SK-N-SH (cell line): Measurements from ENCODE around the gene DPYSL5. TPM values are rescaled to one million over a fixed set of nuclear protein-coding genes. Genes with fewer than 3 reads are reported as not detected.
"Not testable (repeated sequence)": the region's sequence is repeated elsewhere in the genome, so short reads cannot be mapped to it uniquely, and the experiment has no call there.

Experiments used
- CTCF ChIA-PET: fragments of 300-600, 350-600 bp; formaldehyde crosslinking; extraction: SDS; loops from one replicate; lab custom pipeline; 2021; lab: Yijun Ruan, JAX
- POLR2A ChIA-PET: fragments of 350-600 bp; sonication (Branson Sonifier 250); formaldehyde crosslinking; extraction: SDS; loops from one replicate; lab custom pipeline; 2020; ENCODE audit warnings: antibody characterized with exemption, inconsistent platforms; lab: Yijun Ruan, JAX
- DNase-seq: peaks from one replicate; pipeline ENCODE4 v3.0.0; 2012
- H2AFZ ChIP-seq: fragments of 200-600 bp; sonication (generic); 2 replicates; pipeline ENCODE4 v1.8.1; 2016; ENCODE audit warnings: antibody characterized with exemption, mild to moderate bottlenecking, low read depth
- H3F3A ChIP-seq: fragments of 200-600 bp; sonication (generic); replicated peaks from 2 replicates; pipeline ENCODE3; 2016; ENCODE audit warnings: antibody characterized with exemption, mild to moderate bottlenecking; ENCODE audit not compliant: insufficient read depth
- H3K27ac ChIP-seq, 2 experiments: fragments of 200-500 bp in 1 of 2; fragments of 200-600 bp in 1 of 2; sonication (Bioruptor generic) in 1 of 2; sonication (generic), shearing (Covaris generic) in 1 of 2; 2 replicates each; pipeline versions ENCODE4 v1.5.1 to v1.6.1; 2014 to 2016; ENCODE audit warnings: low read depth in 2 of 2, inconsistent platforms in 1 of 2, low read length in 1 of 2, mild to moderate bottlenecking in 1 of 2, mixed read lengths in 1 of 2
- H3K27me3 ChIP-seq: fragments of 200-600 bp; sonication (generic), shearing (Covaris generic); 2 replicates; pipeline ENCODE4 v1.6.1; 2016; ENCODE audit warnings: mixed run types; ENCODE audit not compliant: insufficient read depth
- H3K36me3 ChIP-seq, 2 experiments: fragments of 200-500 bp in 1 of 2; fragments of 200-600 bp in 1 of 2; sonication (Bioruptor generic) in 1 of 2; sonication (generic) in 1 of 2; replicated peaks in 1 of 2; 2 replicates each; pipeline versions ENCODE3 to v1.5.1; 2014 to 2016; ENCODE audit warnings: low read length in 1 of 2, mild to moderate bottlenecking in 1 of 2; ENCODE audit not compliant: insufficient read depth in 2 of 2, control insufficient read depth in 1 of 2
- H3K4me1 ChIP-seq, 2 experiments: fragments of 200-500 bp in 1 of 2; fragments of 200-600 bp in 1 of 2; sonication (Bioruptor generic) in 1 of 2; sonication (generic), shearing (Covaris generic) in 1 of 2; 2 replicates each; pipeline versions ENCODE4 v1.5.1 to v1.6.1; 2014 to 2016; ENCODE audit warnings: low read depth in 1 of 2, low read length in 1 of 2, mixed run types in 1 of 2; ENCODE audit not compliant: insufficient read depth in 2 of 2, control insufficient read depth in 1 of 2
- H3K4me2 ChIP-seq: fragments of 200-600 bp; sonication (generic), shearing (Covaris generic); 2 replicates; pipeline ENCODE4 v1.6.1; 2017; ENCODE audit warnings: mixed run types
- H3K4me3 ChIP-seq, 2 experiments: fragments of 200-500 bp in 1 of 2; fragments of 200-600 bp in 1 of 2; sonication (Bioruptor generic) in 1 of 2; sonication (generic), shearing (Covaris generic) in 1 of 2; 2 replicates each; pipeline versions ENCODE4 v1.5.1 to v1.8.1; 2014 to 2016; ENCODE audit warnings: low read depth in 2 of 2, inconsistent platforms in 1 of 2, low read length in 1 of 2, mild to moderate bottlenecking in 1 of 2, mixed read lengths in 1 of 2, moderate library complexity in 1 of 2
- H3K79me2 ChIP-seq: fragments of 200-600 bp; sonication (generic); 2 replicates; pipeline ENCODE4 v1.8.1; 2017; ENCODE audit warnings: mild to moderate bottlenecking; ENCODE audit not compliant: insufficient read depth
- H3K9ac ChIP-seq: fragments of 200-600 bp; sonication (generic); 2 replicates; pipeline ENCODE4 v1.6.1; 2017; ENCODE audit warnings: mixed run types
- H3K9me2 ChIP-seq: fragments of 200-600 bp; sonication (generic); 2 replicates; pipeline ENCODE4 v1.6.1; 2017; ENCODE audit warnings: mixed run types
- H3K9me3 ChIP-seq: fragments of 200-600 bp; sonication (generic); 2 replicates; pipeline ENCODE4 v1.6.1; 2017; ENCODE audit warnings: mixed run types, mild to moderate bottlenecking, moderate library complexity
- H4K20me1 ChIP-seq: fragments of 200-600 bp; sonication (generic); 2 replicates; pipeline ENCODE4 v1.6.1; 2017; ENCODE audit warnings: mild to moderate bottlenecking, mixed run types; ENCODE audit not compliant: insufficient read depth
- CHD2 ChIP-seq: fragments of 150-350 bp; IDR thresholded peaks from 2 replicates; pipeline ENCODE4 v1.6.1; 2018; ENCODE audit warnings: low read length; ENCODE audit not compliant: partially characterized antibody
- CTCF ChIP-seq: fragments of 200-600 bp; sonication (generic); IDR thresholded peaks from 2 replicates; pipeline ENCODE4 v1.6.1; 2017; ENCODE audit warnings: antibody characterized with exemption, mild to moderate bottlenecking, moderate library complexity
- FOSL2 ChIP-seq: IDR thresholded peaks from 2 replicates; pipeline ENCODE4 v1.4.0; 2012; ENCODE audit warnings: low read depth, mild to moderate bottlenecking, moderate library complexity, borderline replicate concordance
- GABPA ChIP-seq: IDR thresholded peaks from 2 replicates; pipeline ENCODE4 v1.4.0; 2012; ENCODE audit warnings: low read depth, mild to moderate bottlenecking
- JUND ChIP-seq: IDR thresholded peaks from 2 replicates; pipeline ENCODE4 v1.4.0; 2012
- MAX ChIP-seq: IDR thresholded peaks from 2 replicates; pipeline ENCODE4 v1.4.0; 2012; ENCODE audit warnings: low read depth
- NRF1 ChIP-seq: IDR thresholded peaks from 2 replicates; pipeline ENCODE4 v1.6.1; 2012; ENCODE audit warnings: low read depth, mild to moderate bottlenecking, low read length
- POLR2AphosphoS5 ChIP-seq: IDR thresholded peaks from 2 replicates; pipeline ENCODE4 v1.6.1; 2012; ENCODE audit warnings: low read depth, low read length
- RAD21 ChIP-seq: IDR thresholded peaks from 2 replicates; pipeline ENCODE4 v1.6.1; 2012; ENCODE audit warnings: mild to moderate bottlenecking, low read length
- RFX5 ChIP-seq: IDR thresholded peaks from 2 replicates; pipeline ENCODE4 v1.6.1; 2012; ENCODE audit warnings: mild to moderate bottlenecking, improper control_type of control experiment, low read length
- RXRA ChIP-seq: IDR thresholded peaks from 2 replicates; pipeline ENCODE4 v1.4.0; 2012; ENCODE audit warnings: low read depth, mild to moderate bottlenecking, borderline replicate concordance
- USF1 ChIP-seq: IDR thresholded peaks from 2 replicates; pipeline ENCODE4 v1.4.0; 2012; ENCODE audit warnings: low read depth, borderline replicate concordance
- USF2 ChIP-seq: fragments of 150-350 bp; IDR thresholded peaks from 2 replicates; pipeline ENCODE4 v1.6.1; 2017; ENCODE audit warnings: antibody characterized with exemption, low read length, low read depth, borderline replicate concordance
- YY1 ChIP-seq: IDR thresholded peaks from 2 replicates; pipeline ENCODE4 v1.4.0; 2012; ENCODE audit warnings: low read depth, mild to moderate bottlenecking
- ZBTB33 ChIP-seq: IDR thresholded peaks from 2 replicates; pipeline ENCODE4 v1.4.0; 2012; ENCODE audit warnings: low read depth, borderline replicate concordance
- WGBS: methylation state at CpG from one replicate; pipeline ENCODE4 v1.1.6; 2017; ENCODE audit warnings: low lambda C conversion rate; 5-methylcytosine and 5-hydroxymethylcytosine counted together
- polyA plus RNA-seq, 3 experiments: library from polyadenylated mRNA; depleted of rRNA; stranded (reverse); fragments of >200 nt; gene quantifications; 2 replicates each; pipeline ENCODE4 v1.2.3, GENCODE V29; 2012
- TF ChIP-seq, protein P1 (sequence below): IDR thresholded peaks from 2 replicates; pipeline ENCODE4; 2012

DPYSL5 gene
- polyA plus RNA-seq, 1 of the 3 experiments (the other 2 are of a cell fraction): 0.79 TPM

DNA sequence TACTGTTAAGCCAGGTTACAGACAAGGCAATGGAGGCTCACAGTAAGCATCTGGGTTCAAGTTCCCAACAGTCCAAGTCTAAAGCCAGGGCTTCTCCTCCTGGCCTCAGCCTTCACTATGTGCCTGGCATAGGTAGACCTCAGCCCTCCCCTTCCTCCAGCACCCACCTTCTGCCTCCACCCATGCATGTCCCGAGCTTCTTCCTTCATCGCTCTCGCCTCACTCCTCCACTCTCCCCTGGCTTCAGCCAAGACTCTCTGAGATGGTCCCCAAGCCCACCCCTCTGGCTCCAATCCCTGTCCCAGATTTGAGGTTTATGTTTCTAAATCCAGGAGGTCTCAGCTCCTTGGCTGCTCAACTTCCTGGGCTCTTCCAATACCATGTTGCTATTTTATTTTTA is 35.2 kb upstream of the DPYSL5 start:
- POLR2A ChIA-PET: no interaction called here
- Histone ChIP-seq H3K79me2 (no peaks in the 10 kb centered on the region), H3K4me1 (peaks cover 0 to 5% of the 10 kb centered on the region in 2 experiments; a peak in 2 of 4 replicates), H3K4me3 (no peak overlapping the region), H3K9me3 (no peaks in the 10 kb centered on the region), H3K36me3 (no peaks in the 10 kb centered on the region), H3K27ac (no peak overlapping the region), H3K9ac (no peak overlapping the region), H3F3A (peaks cover 3% of the 10 kb centered on the region), H2AFZ (no peak overlapping the region), H4K20me1 (no peaks in the 10 kb centered on the region), H3K27me3 (no peaks in the 10 kb centered on the region), H3K9me2 (no peaks in the 10 kb centered on the region), H3K4me2 (no peak overlapping the region)
- CTCF ChIA-PET: interaction anchor here (1.0 to 4.2 kb wide), 5 partner anchors 13 to 358 kb away, joined by 4 to 23 read pairs (median 5); no protein-coding TSS in a partner anchor
- no peak for TF ChIP-seq CHD2
- TF ChIP-seq USF2: no peak
- TF ChIP-seq FOSL2: no peak
- TF ChIP-seq CTCF: no peak
- no peak for TF ChIP-seq JUND
- TF ChIP-seq RAD21: no peak
- TF ChIP-seq, protein P1, sequence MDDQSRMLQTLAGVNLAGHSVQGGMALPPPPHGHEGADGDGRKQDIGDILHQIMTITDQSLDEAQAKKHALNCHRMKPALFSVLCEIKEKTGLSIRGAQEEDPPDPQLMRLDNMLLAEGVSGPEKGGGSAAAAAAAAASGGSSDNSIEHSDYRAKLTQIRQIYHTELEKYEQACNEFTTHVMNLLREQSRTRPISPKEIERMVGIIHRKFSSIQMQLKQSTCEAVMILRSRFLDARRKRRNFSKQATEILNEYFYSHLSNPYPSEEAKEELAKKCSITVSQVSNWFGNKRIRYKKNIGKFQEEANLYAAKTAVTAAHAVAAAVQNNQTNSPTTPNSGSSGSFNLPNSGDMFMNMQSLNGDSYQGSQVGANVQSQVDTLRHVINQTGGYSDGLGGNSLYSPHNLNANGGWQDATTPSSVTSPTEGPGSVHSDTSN: no peak
- no peak for TF ChIP-seq MAX
- no peak for TF ChIP-seq ZBTB33
- no peak for TF ChIP-seq USF1
- TF ChIP-seq GABPA: no peak
- no peak for TF ChIP-seq YY1
- no peak for TF ChIP-seq RFX5
- TF ChIP-seq RXRA: no peak
- TF ChIP-seq NRF1: no peak
- no peak for TF ChIP-seq POLR2AphosphoS5
- 69% methylated on average over 3 of the region's 3 CpGs for WGBS
- no peak for DNase-seq

- H4K20me1 ChIP-seq, POLR2A ChIA-PET, H3F3A ChIP-seq, H3K9me3 ChIP-seq, H3K4me3 ChIP-seq, H3K27me3 ChIP-seq, H3K9ac ChIP-seq, H3K36me3 ChIP-seq, H3K79me2 ChIP-seq, H3K27ac ChIP-seq, H2AFZ ChIP-seq, DNase-seq, H3K9me2 ChIP-seq, H3K4me2 ChIP-seq, H3K4me1 ChIP-seq: not testable (repeated sequence)
- CTCF ChIA-PET: interaction anchor here (1.1 to 4.2 kb wide), 4 partner anchors 32 to 148 kb away, joined by 3 to 23 read pairs (median 6); no protein-coding TSS in a partner anchor
- 85% methylated on average over 31 of the region's 52 CpGs for WGBS
Measured at GRCh38 chr2:26814072-26814765, 33.7 kb upstream of the DPYSL5 start.
